Stimulated activated CD4-positive, alpha-beta T cell treated with anti-CD3 and anti-CD28 coated beads, Interleukin-2, amount 100 ng/mL, for 24 hours (primary cell): ENCODE measurements around the gene SLC27A6.
"Not testable (repeated sequence)": the region's sequence is repeated elsewhere in the genome, so short reads cannot be mapped to it uniquely, and the experiment has no call there.

Source experiments
- DNase-seq, 2 donors: peaks; one replicate each; pipeline ENCODE4 v3.0.0-alpha.2; 2020

Gene SLC27A6

DNA sequence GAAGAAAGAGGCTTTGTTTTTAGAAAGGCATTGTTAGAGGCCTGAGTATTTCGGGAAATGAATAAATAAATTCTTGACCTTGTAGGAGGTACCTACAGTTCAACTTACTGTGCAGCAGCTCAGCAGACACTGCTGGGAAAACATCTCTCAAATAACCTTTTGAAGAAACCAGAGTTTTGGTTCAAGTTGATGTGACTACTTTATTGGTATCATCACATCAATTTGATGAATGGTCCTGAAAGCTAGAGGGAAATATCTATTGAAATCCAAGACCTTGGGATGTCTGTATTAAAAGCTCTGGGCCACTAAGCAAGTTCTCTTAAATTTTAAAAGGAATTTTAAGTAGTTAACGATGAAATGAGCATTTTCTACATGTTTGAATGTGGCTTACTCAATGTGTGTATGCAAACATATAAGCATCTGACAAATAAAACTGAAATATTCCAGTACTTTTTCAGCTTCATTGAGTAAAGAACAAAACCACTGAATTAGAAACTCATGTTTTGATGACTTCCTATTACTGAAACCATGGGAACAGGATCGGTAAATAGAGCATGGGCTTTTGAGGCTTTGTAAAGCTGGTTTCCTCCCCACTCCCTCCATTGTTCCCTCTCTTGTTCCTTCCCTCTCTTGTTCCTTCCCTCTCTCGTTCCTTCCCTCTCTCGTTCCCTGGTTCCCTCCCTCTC is 36.7 kb downstream of the SLC27A6 start:
- no peak for DNase-seq

DNA sequence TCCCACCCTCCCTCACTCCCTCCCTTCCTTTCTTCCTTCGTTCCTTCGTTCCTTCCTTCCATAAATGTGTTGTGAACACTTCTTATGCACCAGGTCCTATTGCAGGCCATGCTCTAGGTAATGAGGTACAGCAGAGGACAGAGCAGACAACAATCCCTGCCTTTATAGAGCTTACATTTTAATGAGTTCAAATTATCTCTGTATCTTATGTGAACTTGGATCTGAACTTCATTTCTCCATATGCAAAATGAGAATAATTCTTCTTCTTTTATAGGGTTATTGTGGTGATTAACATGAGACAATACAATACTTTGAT is 37.2 kb downstream of the SLC27A6 start:
- no peak for DNase-seq

DNA sequence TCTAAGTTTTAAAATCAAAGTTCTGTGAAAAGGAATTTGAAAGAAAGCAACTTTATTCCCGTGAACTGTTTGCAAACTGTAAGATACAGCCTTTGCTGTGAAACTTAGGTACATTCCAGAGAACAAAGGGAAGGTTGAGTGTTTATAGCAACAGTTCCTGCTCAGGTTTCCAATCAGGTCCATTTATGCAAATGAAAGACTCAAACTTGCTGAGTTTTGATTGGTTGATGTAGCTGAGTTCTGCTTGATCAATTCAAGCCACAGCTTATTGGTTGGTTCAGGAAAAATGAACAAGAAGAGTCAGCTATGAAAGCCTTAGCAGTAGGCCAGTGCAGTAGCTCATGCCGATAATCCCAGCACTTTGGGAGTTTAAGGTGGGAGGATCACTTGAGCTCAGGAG is 37.9 kb downstream of the SLC27A6 start:
- no peak for DNase-seq

DNA sequence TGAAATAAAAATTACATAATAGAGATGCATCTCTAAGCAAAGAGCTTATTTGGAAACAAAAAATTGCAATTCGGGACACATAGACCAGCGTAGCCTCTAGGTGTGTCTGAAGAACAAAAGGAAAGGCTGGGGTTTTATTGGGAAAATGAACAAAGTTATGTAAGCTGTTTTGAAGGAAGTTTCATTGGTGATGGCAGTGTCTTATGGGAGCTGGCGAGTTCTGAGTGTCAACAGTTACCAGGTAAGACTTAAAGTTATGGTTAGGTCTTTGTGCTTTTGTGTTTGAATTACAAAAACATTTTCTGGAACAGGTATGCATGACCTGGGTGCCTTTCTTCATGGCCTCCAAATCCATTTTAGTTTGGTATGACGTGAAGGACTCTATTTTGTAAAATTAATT is 48.9 kb downstream of the SLC27A6 start:
- no peak for DNase-seq

DNA sequence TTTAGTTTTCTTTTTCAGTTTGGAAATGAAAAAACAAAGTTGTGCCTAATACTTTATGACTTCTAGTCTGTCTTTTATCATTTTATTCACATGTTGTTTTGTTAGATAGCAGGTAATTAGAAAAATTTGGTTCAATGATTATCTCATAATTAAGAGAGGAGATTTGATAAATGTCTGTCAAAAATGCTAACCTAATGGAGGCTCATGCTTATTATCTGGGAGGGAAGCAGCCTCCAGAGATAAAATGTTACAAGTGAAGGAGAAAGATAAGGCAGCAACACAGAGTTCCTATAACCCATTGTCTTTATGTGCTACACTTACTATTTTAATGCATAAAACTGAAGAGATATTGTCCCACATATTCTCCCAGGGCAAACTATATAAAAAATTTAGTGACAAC is 53.5 kb downstream of the SLC27A6 start:
- DNase-seq, result no peak

DNA sequence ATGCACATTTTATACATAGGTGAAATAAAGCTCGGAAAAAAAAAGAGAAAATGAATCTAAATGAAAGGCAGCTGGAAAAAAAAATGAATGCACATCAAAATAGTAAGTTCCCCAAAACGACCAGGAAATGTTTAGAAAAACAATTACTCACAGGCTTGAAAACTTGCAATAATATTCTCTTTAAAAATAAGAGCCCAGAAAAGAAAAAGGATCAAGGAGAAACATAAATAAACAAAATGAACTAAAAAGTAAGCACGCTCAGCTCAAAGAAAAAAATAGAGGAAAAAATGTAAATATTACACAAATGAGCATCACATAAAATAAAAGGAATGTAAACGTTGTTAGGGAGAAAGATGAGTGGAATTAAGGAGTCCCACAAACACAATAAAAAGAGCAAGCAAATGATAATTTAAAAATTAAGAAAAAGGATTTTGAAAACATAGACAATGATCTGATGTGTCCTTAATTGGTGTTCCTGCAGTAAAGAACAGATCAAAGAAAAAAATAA is 54.2 kb downstream of the SLC27A6 start:
- no peak for DNase-seq

DNA sequence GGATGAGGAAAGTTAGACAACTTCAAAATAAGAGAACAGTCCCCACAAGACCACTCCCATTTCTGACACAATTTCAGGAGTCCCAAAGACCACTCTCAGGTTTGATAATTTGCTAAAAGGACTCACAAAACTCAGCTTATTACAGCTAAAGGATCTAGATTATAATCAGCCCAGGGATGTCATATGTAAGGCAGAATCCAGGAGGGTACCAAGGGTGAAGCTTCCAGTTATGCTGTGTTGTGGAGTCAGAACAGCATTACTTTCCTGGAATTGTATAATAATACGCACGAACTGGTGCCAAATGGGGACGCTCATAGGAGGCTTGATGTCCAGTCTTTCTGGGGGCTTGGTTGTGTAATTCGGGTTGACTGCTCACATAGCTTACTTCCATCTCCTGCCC is 55.4 kb downstream of the SLC27A6 start:
- no peak for DNase-seq

DNA sequence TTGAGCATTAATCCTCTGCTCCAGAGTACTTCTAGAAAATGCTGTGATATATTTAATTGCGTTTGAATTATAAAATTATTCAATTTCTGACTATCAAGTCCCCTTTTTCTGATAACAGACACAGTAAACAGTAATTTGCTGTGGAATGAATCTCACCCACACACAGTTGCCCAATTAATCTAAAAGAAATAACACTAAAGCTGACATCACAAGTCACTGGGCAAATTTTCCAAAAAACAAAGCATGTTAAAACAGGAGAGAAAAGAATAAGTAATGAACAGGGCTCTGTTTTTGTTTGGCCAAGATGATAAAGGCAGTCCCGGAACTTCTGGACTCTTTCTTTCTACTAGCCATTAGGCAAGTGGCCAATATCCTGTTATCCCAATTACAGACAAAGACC is 56.5 kb downstream of the SLC27A6 start:
- no peak for DNase-seq

DNA sequence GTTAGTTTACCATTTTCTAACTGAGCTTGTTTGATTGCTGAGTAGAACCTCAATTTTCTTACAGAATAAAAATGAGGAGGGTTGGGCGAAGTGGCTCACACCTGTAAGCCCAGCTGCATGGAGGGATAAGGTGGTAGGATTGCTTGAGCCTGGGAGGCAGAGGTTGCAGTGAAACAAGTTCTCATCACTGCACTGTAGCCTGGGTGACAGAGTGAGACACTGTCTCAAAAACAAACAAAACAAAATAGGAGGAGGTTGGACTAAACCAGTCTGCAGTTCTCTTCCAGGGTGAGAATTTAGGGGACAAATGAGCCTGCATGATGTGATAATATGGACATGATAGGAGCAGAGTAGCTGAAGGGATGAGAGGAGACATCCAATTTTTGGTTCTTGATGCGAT is 57.3 kb downstream of the SLC27A6 start:
- no peak for DNase-seq

DNA sequence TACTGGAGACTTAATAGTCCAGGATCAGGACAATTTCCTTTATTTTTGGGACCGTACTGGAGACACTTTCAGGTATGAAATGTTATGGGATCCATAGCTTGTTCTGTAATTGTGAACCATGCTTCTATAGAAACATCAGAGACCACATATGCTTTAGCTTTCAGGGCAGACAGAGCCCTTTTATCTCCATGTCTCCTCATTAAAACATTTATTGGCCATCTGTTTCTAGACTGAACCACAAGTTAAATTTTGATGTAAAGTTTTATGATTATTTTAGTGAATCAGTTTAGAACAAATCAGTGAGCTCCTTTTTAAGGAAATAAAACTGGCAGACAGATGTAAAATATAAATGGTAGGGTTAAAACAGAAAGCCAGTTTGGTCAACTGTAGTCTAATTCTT is 62.0 kb downstream of the SLC27A6 start:
- DNase-seq, result no peak

DNA sequence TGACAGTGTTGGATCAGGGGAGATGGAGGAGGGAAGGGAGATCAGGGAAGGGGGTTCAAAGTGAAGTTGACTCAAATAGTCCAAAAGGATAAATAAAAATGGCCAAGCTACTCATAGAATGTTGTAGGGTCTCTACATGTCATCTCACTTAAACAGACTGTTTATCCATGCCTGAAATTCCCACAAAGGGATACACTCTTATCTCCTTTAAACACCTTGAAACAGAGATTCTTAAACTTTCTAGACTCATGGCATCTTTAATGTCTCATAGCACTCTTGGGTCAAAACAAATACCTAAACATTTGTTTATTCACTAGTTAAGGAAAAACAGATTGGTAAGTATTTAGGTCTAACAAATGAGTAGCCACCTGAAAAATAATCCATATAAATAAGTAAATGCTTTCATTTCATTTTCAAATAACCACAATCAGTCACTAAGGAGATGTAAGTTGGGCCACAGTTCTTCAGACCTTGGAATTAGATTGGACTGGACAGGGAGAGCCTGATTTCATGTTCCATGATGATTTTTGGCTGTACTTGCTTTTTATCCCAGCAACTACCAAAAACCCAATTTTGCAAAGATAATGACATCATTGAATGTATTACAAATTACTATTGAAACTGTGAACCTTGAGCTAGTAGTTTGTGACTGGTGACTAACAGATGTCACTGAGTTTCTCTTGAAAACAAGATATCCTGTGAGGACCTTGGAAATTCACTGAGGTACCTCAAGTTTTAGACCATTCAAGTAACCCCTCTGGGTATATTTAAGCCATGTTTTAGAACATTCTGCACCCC is 66.8 kb downstream of the SLC27A6 start:
- no peak for DNase-seq

DNA sequence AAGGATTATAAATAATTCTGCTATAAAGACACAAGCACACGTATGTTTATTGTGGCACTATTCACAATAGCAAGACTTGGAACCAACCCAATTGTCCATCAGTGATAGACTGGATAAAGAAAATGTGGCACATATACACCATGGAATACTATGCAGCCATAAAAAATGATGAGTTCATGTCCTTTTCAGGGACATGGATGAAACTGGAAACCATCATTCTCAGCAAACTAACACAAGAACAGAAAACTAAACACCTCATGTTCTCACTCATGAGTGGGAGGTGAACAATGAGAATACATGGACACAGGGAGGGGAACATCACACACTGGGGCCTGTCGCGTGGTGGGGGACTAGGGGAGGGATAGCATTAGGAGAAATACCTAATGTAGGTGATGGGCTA is 71.0 kb downstream of the SLC27A6 start:
- not testable (repeated sequence) for DNase-seq

DNA sequence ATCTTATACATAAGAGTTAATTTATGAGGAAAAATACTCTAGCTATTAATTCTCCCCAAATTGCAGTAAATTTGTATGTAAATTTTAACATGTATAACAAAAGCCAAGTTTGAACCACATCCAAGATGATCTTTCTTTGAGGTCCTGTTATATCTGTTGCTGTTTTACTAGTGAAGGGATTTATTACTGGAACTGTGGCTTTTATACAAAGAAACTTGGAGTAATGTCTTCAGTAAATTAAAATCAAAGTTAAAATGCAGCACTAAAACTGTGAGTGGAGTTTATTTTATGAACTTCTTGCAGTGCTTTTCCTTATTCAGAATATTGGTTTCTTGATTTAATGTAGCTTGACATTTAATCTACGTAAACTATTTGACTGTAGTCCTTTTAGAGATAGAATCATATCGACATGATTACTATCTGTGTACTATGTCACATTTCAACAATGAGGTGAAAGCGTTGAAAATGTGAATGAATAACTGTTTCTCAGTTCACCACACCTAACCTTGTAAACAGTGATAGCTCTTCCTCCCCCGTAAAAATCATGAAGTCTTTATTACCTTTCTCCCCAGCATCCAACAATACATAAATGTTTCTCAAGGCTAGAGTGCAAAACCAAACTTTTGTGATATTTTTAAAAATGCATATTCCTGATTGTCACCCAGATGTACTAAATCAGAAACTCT is 76.1 kb downstream of the SLC27A6 start:
- no peak for DNase-seq

DNA sequence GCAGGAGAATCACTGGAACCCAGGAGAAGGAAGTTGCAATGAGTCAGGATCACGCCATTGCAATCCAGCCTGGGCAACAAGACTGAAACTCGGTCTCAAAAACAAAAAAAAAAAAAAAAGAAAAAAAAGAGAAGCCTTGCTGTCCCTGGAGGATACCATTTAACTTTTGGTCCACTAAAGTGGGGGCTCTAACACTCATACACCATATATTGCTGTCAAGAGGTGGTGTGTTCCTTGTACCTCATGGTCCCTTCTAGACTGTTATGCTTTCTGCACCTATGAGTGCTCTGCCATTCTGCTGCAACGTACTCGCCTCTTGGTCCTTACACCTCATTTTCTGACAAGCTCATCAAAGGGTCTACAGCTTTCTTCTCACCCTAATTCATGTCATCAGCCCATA is 77.0 kb downstream of the SLC27A6 start:
- DNase-seq, result no peak

DNA sequence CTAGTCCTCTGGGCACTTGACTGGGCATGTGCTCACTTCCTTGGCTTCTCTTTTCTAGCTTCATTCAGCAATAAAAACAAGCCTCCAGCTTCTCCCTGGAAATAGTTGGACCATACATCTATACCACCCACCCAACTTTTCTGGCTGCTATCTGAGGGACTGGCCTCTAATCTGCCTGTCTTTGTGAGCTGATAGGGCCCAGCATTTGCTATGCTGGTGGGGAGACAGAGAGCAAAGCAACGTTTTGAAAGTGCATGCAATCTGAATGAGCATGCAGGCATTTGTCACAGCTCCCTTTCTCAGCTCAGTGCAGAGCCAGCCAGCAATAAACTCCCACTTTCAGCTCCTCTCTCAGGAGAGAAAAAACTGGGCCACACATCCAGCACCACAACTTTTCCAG is 78.6 kb downstream of the SLC27A6 start:
- no peak for DNase-seq

DNA sequence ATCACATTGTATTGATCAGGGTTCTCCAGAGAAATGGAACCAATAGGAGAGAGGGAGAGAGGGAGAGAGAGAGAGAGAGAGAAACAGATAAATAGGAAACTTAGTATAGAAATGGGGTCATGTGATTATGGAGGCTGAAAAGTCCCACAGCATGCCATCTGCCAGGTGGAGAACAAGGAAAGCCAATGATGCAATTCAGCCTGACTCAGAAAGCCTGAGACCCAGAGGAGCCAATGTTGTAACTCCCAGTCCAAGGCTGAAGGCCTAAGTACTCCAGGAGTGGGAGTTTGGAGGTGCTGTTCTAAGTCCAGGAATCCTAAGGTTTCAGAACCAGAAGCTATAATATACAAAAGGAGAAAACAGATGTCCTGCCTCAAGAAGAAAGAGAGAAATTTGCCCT is 80.9 kb downstream of the SLC27A6 start:
- DNase-seq, result no peak

DNA sequence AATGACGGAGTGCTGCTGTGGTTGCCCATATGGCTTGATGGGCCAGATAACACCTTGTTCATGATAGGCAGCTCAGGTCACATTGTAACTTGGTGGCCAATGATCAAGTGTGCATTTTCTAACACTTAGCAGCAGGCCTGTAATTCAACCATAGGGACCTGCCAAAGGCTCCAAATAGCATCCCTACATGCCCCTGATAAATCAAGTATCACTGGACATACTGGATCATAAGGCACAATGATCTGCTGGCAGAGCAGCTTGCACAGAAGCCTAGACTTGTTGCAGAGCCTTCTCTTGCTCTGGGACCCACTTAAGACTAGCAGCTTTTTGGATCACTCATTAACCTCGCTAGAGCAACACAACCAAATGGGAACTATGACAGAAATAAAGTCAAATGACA is 83.2 kb downstream of the SLC27A6 start:
- no peak for DNase-seq

DNA sequence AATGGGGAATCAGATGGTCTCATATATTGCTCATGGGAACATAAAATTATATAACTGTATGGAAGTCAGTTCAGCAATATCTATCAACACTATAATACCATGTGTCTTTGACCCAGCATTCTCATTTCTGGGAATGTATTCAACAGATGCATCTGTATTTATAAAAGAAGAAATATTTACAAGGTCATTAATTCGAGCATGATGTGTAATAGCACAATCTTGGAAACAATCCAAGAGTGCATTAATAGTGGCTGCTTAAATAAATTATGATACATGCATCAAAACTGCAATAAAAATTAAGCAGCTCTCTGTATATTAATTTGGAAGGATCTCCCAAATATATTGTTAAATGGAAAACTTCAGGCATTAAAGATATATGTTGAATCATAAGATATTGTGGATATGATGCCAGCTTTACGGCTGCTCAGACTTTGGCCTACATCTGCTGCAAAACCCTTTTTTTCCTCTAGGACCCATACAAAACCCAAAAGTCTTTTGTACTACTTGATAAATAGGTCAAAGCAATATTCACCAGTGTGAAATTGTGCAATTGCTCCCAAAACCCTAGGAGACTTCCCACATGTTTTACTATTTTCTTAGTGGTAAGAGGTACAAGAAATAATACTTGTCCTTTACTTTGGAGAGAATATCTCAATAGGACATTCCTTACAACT is 84.0 kb downstream of the SLC27A6 start:
- no peak for DNase-seq

DNA sequence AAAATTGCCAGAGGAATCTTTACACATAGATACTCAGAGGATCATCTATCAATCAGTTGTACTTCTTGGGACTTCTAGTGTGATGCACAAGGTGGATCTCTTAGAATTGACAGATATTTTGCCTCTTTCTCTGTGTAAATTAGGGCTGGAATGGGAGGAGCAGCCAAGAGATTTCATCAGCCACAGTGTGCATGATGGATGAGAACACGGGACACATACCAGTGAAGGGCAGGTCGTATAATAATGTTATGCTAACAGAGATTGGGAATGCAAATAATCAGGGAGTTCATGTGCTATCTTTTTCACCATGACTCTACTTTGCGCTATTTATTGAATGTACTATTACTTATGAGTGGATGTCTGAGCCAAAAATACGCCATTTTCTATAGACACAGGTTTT is 86.0 kb downstream of the SLC27A6 start:
- DNase-seq, result no peak

DNA sequence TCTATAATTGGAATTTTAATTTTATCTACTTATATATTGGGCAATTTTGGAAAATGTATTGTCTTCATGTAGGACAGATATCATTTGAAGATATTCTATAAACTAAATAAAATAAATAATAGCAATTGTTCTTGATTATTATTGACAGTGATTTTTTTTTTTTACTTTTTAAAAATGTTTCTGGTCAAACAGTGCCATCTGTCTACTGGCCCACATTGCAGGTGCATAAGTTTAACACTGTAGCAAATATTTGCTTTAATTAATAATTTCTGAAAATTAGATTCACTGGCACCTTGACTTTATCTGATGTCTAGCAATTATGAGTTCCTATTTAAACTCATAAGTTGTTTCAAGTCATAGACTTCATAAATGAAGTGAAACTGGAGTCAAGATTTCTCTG is 88.2 kb downstream of the SLC27A6 start:
- no peak for DNase-seq

DNA sequence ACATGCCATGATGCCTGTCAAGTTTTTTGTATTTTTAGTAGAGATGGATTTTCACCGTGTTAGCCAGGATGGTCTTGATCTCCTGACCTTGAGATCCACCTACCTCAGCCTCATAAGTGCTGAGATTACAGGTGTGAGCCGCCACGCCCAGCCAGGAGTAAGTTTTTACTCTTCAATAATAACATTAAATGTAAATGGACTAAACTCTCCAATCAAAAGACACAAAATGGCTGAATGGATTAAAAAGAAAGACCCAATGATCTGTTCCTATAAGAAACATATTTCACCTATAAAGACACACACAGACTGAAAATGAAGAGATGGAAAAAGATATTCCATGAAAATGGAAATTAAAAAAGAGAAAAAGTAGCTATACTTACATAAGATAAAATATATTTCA is 92.0 kb downstream of the SLC27A6 start:
- no peak for DNase-seq

DNA sequence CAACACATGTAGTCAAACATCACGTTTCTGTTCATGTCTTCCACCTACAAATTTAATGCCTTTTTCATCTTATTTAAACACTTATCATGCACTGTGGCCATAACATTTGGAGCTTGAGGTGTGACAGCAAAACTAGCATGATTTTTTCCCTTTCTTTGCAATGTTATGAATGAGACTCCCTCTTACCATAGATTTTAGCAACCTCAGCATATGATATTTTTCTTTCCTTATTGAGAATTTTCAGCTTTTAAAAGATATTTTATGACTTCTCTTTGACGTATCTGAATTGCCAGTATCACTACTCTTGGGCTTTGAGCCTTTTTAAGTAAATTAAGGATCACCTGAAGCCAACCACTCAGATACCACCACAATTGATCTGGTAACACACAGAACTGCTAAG is 96.6 kb downstream of the SLC27A6 start:
- DNase-seq, result no peak

DNA sequence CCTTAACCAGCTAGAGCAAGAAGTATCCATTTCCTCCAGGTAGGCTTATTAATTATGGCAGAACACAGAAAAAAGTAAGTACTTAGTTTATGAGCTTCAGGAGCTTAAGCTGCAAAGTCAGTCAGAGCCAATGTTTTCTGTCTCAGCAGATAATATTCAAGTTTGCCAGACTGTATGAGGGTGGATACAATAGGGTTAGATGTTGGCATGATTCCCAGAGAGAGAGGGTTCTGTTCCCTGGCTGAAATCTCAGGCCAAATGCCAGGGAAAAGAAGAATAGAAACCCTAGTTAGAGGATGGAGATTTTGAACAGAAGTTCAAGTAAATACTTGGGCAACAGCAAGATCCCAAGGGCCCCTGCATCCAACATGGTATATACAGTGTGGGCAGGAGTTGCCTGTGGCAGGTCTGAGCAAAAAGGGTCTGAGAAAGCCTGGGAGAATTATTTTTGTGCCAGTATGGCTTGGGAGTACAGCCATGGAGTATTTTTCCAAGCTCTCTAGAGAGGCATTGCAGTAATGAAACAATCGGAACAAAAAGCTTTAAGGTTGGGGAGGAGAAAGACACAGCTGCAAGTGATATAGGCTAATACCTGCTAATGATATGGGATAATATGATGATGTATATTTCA is 98.3 kb downstream of the SLC27A6 start:
- DNase-seq, result no peak
